ENCODE measurements around the gene SV2A.

SV2A gene

GRCh38 chr1:149937759-149938158, 20.1 kb upstream of the SV2A start:
- no peak for DNase-seq (ENCODE audit: low read depth)
- TF ChIP-seq CTCF (IDR thresholded peaks at IDR 0.05; ENCODE audit: low read length, missing control alignments): no peak
- no peak overlapping the region for H3K4me3 ChIP-seq (replicated peaks; ENCODE audit: low read depth, low read length)

GRCh38 chr1:149936992-149937705, 19.5 kb upstream of the SV2A start:
- H3K4me3 ChIP-seq (replicated peaks; ENCODE audit: low read depth, low read length): peak overlapping the region; percentile 87
- no peak for TF ChIP-seq CTCF (IDR thresholded peaks at IDR 0.05; ENCODE audit: low read length, missing control alignments)
- DNase-seq (ENCODE audit: low read depth): peak; percentile 45

- DNase-seq (ENCODE audit: low read depth): peak; percentile 32
- no peak for TF ChIP-seq CTCF (IDR thresholded peaks at IDR 0.05; ENCODE audit: low read length, missing control alignments)
- H3K4me3 ChIP-seq (replicated peaks; ENCODE audit: low read depth, low read length): peak within 1 kb of the TSS; percentile 87
These were observed 18.7 kb upstream of the SV2A start, which contains the start of gene MTMR11 for GRCh38 chr1:149936170-149936991. TSS of gene MTMR11 (minus strand) at chr1:149936879. CDS start at chr1:149936647, 232 bp downstream.

GRCh38 chr1:149934356-149934755, 16.7 kb upstream of the SV2A start:
- H3K4me3 ChIP-seq (replicated peaks; ENCODE audit: low read depth, low read length): no peak overlapping the region
- no peak for TF ChIP-seq CTCF (IDR thresholded peaks at IDR 0.05; ENCODE audit: low read length, missing control alignments)
- no peak for DNase-seq (ENCODE audit: low read depth)

- H3K4me3 ChIP-seq (replicated peaks; ENCODE audit: low read depth, low read length): no peak overlapping the region
- DNase-seq (ENCODE audit: low read depth): no peak
- TF ChIP-seq CTCF (IDR thresholded peaks at IDR 0.05; ENCODE audit: low read length, missing control alignments): no peak
These were observed 15.6 kb upstream of the SV2A start for GRCh38 chr1:149933208-149933607.

GRCh38 chr1:149932474-149932873, 14.8 kb upstream of the SV2A start:
- H3K4me3 ChIP-seq (replicated peaks; ENCODE audit: low read depth, low read length): no peak overlapping the region
- DNase-seq (ENCODE audit: low read depth): no peak
- TF ChIP-seq CTCF (IDR thresholded peaks at IDR 0.05; ENCODE audit: low read length, missing control alignments): no peak

Data from fibroblast of pulmonary artery (primary cell).